Activated CD8-positive, alpha-beta memory T cell treated with anti-CD3 and anti-CD28 coated beads for 36 hours (primary cell): Measurements from ENCODE around the gene PHKA1. TPM values are rescaled to one million over a fixed set of nuclear protein-coding genes. Genes with fewer than 3 reads are reported as not detected.
"Not testable (repeated sequence)": the region's sequence is repeated elsewhere in the genome, so short reads cannot be mapped to it uniquely, and the experiment has no call there.

ENCODE experiments used
- CTCF ChIA-PET: fragments of 350-600 bp; sonication (Branson Sonifier 250); formaldehyde crosslinking; loops from one replicate; lab custom pipeline; 2021; ENCODE audit warnings: antibody characterized with exemption; lab: Charles Lee
- POLR2A ChIA-PET: fragments of 350-600 bp; sonication (Branson Sonifier 250); formaldehyde crosslinking; loops from one replicate; lab custom pipeline; 2021; ENCODE audit warnings: antibody characterized with exemption; lab: Charles Lee
- total RNA-seq, 2 experiments: library from RNA; stranded (reverse); gene quantifications; one replicate each; pipeline ENCODE4 v1.2.3, GENCODE V29; 2021

The PHKA1 gene
- total RNA-seq, 2 experiments from 2014 or later, result 6.1 to 6.6 TPM

DNA sequence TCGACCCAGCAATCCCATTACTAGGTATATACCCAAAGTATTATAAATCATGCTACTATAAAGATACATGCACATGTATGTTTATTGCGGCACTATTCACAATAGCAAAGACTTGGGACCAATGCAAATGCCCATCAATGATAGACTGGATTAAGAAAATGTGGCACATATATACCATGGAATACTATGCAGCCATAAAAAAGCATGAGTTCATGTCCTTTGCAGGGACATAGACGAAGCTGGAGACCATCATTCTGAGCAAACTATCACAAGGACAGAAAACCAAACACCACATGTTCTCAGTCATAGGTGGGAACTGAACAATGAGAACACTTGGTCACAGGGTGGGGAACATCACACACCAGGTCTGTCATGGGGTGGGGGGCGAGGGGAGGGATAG is 123.1 kb downstream of the PHKA1 start:
- POLR2A ChIA-PET, result not testable (repeated sequence)

DNA sequence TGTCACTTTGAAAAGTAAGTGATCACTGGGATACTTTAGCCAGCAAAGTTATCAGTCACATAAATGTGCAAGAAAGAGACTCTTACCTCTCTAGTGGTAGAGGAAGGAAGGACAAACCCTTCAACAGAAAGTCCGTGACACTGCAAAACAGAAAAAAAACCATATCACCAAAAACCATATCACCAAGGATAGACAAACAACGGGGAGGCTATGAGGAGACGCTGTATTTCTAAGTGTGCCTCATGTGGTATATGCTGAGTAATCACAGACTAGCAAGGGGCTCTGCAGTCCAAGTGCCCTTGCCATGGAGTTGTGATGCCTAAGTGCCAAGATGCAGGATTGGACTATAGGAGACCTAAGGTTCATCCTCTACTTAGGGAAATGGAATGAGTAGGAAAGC is 129.9 kb downstream of the PHKA1 start:
- ChIA-PET CTCF (no interaction called here), POLR2A (no interaction called here)

More for the DNA sequence above, 123.1 kb downstream of the PHKA1 start:
- CTCF ChIA-PET, result not testable (repeated sequence)

- ChIA-PET POLR2A (no interaction called here), CTCF (no interaction called here)
These were observed 137.8 kb downstream of the PHKA1 start for GRCh38 chrX:72576141-72576894.

DNA sequence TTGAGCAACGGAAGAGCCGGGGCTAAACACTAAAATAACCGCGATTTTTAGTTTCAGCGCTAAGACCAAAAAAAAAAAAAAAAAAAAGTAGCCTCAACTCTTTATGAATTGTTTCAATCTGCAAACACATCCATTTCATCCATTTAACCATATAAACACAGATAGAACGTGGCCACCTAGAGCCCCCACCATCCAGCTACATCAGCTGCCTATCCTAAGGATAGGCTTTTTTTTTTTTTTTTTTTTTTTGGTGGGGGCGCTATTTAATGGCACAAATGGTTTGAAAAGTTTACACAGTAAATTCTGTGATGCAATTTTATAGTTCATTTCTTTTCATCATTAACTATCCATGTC is 141.0 kb downstream of the PHKA1 start:
- ChIA-PET POLR2A (interaction anchor here (0.7 kb wide), 1 partner anchor 48 kb away, joined by 6 read pairs; no protein-coding TSS in a partner anchor), CTCF (no interaction called here)

GRCh38 chrX:72572248-72573157 is 141.6 kb downstream of the PHKA1 start, which contains the start of gene HDAC8:
TSS of gene HDAC8 (minus strand) at chrX:72572843. CDS start at chrX:72572761, 82 bp downstream.
- ChIA-PET POLR2A (interaction anchor here (0.6 to 1.0 kb wide), 3 partner anchors 35 to 295 kb away, joined by 4 to 6 read pairs (median 5); partner anchors contain the start of gene RPS4X), CTCF (no interaction called here)

DNA sequence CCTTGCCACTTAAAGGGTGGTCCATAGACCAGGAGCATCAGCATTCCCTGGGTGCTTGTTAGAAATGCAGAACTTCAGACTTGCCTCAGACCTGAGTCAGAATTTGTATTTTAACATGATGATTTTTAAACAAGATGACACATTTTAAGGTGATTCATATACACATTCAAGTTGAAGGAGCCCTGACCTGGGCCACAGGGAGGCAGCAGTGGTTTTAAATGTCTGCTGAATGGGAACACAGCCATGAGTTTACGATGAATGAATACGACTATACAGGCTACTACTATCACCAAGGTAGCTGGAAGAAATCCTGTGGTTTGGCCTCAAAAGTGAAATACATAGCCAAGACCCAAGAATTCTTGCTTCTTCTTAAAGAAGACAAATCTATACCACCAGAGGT is 144.3 kb downstream of the PHKA1 start:
- POLR2A ChIA-PET, result no interaction called here
- CTCF ChIA-PET, result no interaction called here

DNA sequence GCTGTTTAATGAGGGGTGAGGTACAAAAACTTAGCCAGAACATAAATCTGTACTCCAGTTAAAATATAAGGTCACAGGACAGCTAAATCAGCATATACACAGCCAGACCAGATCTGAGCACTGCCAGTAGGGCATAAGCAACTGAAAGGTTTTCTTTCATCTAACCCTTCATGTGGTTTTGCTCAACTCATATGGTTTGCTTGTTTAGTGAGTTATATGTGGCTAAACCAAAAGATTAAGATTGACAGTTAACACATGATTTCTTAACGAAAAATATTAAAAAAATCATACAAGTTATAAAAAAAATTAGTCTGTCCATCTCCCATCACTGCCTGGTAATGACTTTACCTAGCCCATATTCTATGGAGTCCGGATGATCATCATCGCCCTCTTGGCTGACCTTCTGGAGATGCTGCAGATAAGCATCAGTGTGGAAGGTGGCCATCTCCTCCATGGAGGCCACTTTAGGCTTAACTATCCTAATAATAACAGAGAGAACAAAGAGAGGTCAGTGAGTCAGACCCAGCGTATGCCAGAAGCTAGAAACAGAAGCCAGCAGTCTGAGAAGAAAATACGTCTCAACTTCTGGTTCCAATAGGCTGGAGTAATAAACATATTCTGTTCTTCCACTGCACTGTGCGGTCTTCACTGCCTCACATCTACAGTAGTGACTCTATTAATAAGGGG is 145.6 kb downstream of the PHKA1 start:
- ChIA-PET POLR2A (no interaction called here), CTCF (no interaction called here)

DNA sequence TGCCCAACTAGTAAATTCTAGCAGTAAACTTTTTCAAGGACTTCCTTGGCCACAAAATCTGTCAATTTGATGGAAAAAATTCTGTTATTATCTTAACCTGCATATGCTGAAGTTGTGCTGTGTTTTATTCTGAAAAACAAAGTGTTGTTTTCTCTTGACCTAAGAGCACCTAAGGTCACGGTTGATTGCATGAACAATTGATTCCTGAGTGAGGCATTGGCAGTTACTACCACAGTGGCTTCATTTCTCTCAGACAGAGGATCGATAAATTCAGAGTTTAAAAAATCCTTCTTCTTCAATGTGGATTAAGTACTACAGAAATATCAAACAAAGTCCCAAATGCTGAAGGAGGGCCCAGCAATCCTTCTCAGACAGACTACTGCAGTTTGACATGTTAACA is 147.7 kb downstream of the PHKA1 start:
- ChIA-PET POLR2A (no interaction called here), CTCF (no interaction called here)

DNA sequence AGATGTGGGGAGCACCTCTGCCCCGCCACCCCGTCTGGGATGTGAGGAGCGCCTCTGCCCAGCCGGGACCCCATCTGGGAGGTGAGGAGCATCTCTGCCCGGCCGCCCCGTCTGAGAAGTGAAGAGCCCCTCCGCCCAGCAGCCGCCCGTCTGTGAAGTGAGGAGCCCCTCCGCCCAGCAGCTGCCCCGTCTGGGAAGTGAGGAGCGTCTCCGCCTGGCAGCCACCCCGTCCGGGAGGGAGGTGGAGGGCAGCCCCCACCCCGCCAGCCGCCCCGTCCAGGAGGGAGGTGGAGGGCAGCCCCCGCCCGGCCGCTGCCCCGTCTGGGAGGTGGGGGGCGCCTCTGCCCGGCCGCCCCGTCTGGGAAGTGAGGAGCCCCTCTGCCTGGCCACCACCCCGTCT is 154.5 kb downstream of the PHKA1 start:
- CTCF ChIA-PET, POLR2A ChIA-PET: not testable (repeated sequence)

- CTCF ChIA-PET, result no interaction called here
- POLR2A ChIA-PET, result no interaction called here
These were observed 159.5 kb downstream of the PHKA1 start for GRCh38 chrX:72554448-72555140.

DNA sequence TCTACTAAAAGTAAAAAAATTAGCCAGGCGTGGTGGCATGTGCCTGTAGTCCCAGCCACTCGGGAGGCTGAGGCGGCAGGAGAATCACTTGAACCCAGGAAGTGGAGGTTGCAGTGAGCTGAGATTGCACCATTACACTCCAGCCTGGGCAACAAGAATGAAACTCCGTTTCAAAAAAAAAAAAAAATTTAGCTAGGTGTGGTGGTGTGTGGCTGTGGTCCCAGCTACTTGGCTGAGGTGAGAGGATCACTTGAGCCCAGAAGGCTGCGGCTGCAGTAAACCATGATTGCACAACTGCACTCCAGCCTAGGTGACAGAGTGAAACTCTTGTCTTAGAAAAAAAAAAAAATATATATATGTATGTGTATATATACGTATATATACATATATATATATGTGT is 161.7 kb downstream of the PHKA1 start:
- CTCF ChIA-PET, POLR2A ChIA-PET: not testable (repeated sequence)

- CTCF ChIA-PET, result no interaction called here
These were observed 168.1 kb downstream of the PHKA1 start for GRCh38 chrX:72545990-72546389.

DNA sequence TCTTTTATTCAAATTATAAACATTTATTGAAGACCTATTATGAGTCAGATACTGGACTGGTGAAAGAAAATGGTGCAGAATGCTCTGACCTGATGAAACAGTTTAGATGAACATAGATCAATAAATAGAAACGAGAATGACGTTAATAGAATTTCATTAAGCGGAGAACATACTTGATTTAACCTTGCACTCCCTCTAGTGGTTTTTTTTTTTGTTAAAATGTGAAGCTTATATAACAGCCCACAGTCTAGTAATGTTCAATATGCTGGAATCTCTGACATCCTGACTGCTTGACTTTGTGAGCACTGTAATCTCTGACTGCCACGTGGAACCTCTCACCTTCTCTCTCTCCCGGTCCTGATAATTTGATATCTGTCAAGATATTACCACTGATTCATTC is 173.8 kb downstream of the PHKA1 start:
- CTCF ChIA-PET, result no interaction called here

More at GRCh38 chrX:72545990-72546389, 168.1 kb downstream of the PHKA1 start:
- POLR2A ChIA-PET, result no interaction called here

DNA sequence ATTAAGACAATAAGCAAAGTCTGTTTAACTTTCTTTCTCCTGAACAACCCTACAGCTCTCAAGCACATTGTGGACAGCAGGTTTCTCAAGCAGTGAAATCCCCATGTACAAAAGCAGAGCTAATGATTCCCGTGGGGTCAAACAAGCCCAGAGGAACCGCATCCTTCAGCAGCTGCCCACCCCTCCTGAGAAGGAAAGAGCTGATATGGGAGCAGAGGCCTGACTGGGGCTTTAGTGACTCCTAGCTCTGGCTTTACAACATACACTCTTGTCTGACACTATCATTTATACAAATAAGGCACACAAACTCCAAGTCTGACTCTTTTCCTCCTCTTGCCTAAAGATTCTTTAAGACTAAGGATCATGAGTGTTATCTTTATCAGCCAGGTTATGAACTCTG is 174.3 kb downstream of the PHKA1 start:
- POLR2A ChIA-PET, result no interaction called here
- CTCF ChIA-PET, result no interaction called here

More for the DNA sequence above, 173.8 kb downstream of the PHKA1 start:
- POLR2A ChIA-PET, result no interaction called here

DNA sequence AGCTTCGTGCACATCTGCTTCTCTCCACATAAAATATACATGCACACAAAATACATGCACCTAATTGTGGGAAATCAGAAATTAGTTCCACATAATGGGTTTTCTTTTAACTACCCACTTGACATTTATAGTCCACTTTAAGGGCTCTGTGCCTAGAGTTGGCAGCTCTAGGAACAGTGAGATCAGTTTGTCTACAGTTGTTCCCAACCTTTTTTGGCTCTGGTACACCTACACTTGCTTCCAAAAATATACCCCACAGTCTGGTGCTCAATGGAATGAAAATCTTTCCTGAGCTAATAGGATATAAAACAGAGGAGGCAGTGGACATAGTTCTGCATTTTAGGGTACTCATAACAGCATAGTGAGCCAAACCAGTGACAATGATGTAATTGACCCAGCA is 177.6 kb downstream of the PHKA1 start:
- CTCF ChIA-PET, result no interaction called here

GRCh38 chrX:72532366-72532765 is 181.7 kb downstream of the PHKA1 start:
- CTCF ChIA-PET, result interaction anchor here (0.7 kb wide), 2 partner anchors 192 to 275 kb away, joined by 3 read pairs; no protein-coding TSS in a partner anchor
- POLR2A ChIA-PET, result no interaction called here

More for the DNA sequence above, 177.6 kb downstream of the PHKA1 start:
- POLR2A ChIA-PET, result no interaction called here
